Activated CD4-positive, alpha-beta memory T cell treated with anti-CD3 and anti-CD28 coated beads, Interleukin-2, amount 10 ng/mL, durations not matched to agents 7 days and 5 days (primary cell): Measurements from ENCODE around the gene SLIT1. TPM values are rescaled to one million over a fixed set of nuclear protein-coding genes. Genes with fewer than 3 reads are reported as not detected.

ENCODE experiments used
- CTCF ChIA-PET: fragments of 350-600 bp; sonication (Branson Sonifier 250); formaldehyde crosslinking; loops from one replicate; lab custom pipeline; 2021; ENCODE audit warnings: antibody characterized with exemption, inconsistent platforms; lab: Charles Lee
- POLR2A ChIA-PET: fragments of 350-600 bp; sonication (Branson Sonifier 250); formaldehyde crosslinking; loops from one replicate; lab custom pipeline; 2021; ENCODE audit warnings: antibody characterized with exemption; lab: Charles Lee
- DNase-seq: peaks from one replicate; pipeline ENCODE4 v3.0.0-alpha.2; 2020
- H3K27ac Mint-ChIP-seq: one replicate; pipeline ENCODE4 v1.8.0; 2021; ENCODE audit warnings: mild to moderate bottlenecking, mixed read lengths
- H3K27me3 Mint-ChIP-seq: one replicate; pipeline ENCODE4 v1.8.0; 2021; ENCODE audit warnings: mixed read lengths
- H3K36me3 Mint-ChIP-seq: one replicate; pipeline ENCODE4 v1.8.0; 2021; ENCODE audit warnings: low read depth, mixed read lengths
- H3K4me1 Mint-ChIP-seq: one replicate; pipeline ENCODE4 v1.8.0; 2021; ENCODE audit warnings: mixed read lengths
- H3K4me3 Mint-ChIP-seq: one replicate; pipeline ENCODE4 v1.8.0; 2021; ENCODE audit warnings: mild to moderate bottlenecking, mixed read lengths
- H3K9me3 Mint-ChIP-seq: one replicate; pipeline ENCODE4 v1.8.0; 2021; ENCODE audit warnings: mixed read lengths
- total RNA-seq, 2 experiments: library from RNA; stranded (reverse); gene quantifications; one replicate each; pipeline ENCODE4 v1.2.3, GENCODE V29; 2021

SLIT1 gene
- total RNA-seq, 2 experiments from 2014 or later: 0.30 to 0.35 TPM

- H3K27ac Mint-ChIP-seq: no peak overlapping the region
- peaks cover 47% of the 10 kb centered on the region for H3K27me3 Mint-ChIP-seq
- CTCF ChIA-PET: interaction anchor here (0.6 to 9.2 kb wide), 19 partner anchors 11 to 480 kb away, joined by 3 to 111 read pairs (median 4); no protein-coding TSS in a partner anchor
- DNase-seq: peak; percentile 65
- peaks cover 19% of the 10 kb centered on the region for H3K4me1 Mint-ChIP-seq
- POLR2A ChIA-PET: no interaction called here
- H3K36me3 Mint-ChIP-seq: no peaks in the 10 kb centered on the region
- H3K4me3 Mint-ChIP-seq: peak overlapping the region; percentile 68
- no peaks in the 10 kb centered on the region for H3K9me3 Mint-ChIP-seq
Observed at GRCh38 chr10:97196223-97197029, 10.7 kb upstream of the SLIT1 start.

GRCh38 chr10:97195706-97196222 is 10.0 kb upstream of the SLIT1 start:
- Mint-ChIP-seq H3K4me3 (peak overlapping the region; percentile 68), H3K4me1 (peaks cover 16% of the 10 kb centered on the region), H3K27ac (no peak overlapping the region), H3K36me3 (no peaks in the 10 kb centered on the region), H3K27me3 (peaks cover 47% of the 10 kb centered on the region), H3K9me3 (no peaks in the 10 kb centered on the region)
- ChIA-PET POLR2A (no interaction called here), CTCF (interaction anchor here (1.0 to 9.2 kb wide), 12 partner anchors 11 to 158 kb away, joined by 3 to 111 read pairs (median 6); no protein-coding TSS in a partner anchor)
- DNase-seq: no peak

- H3K36me3 Mint-ChIP-seq: no peaks in the 10 kb centered on the region
- POLR2A ChIA-PET: no interaction called here
- no peak overlapping the region for H3K4me3 Mint-ChIP-seq
- no peaks in the 10 kb centered on the region for H3K9me3 Mint-ChIP-seq
- H3K27ac Mint-ChIP-seq: no peak overlapping the region
- CTCF ChIA-PET: interaction anchor here (0.7 to 9.2 kb wide), 4 partner anchors 15 to 620 kb away, joined by 4 to 111 read pairs (median 4); no protein-coding TSS in a partner anchor
- no peak for DNase-seq
- H3K4me1 Mint-ChIP-seq: peaks cover 11% of the 10 kb centered on the region
- H3K27me3 Mint-ChIP-seq: peaks cover 47% of the 10 kb centered on the region
Observed at GRCh38 chr10:97192952-97193435, 7.2 kb upstream of the SLIT1 start.

GRCh38 chr10:97190450-97190849 is 4.7 kb upstream of the SLIT1 start:
- H3K27me3 Mint-ChIP-seq: peaks cover 55% of the 10 kb centered on the region
- POLR2A ChIA-PET: no interaction called here
- H3K36me3 Mint-ChIP-seq: no peaks in the 10 kb centered on the region
- no peaks in the 10 kb centered on the region for H3K9me3 Mint-ChIP-seq
- H3K4me1 Mint-ChIP-seq: peaks cover 2% of the 10 kb centered on the region
- H3K27ac Mint-ChIP-seq: no peak overlapping the region
- no peak overlapping the region for H3K4me3 Mint-ChIP-seq
- CTCF ChIA-PET: interaction anchor here (1.6 kb wide), 1 partner anchor 118 kb away, joined by 6 read pairs; no protein-coding TSS in a partner anchor
- no peak for DNase-seq

- Mint-ChIP-seq H3K27me3 (peaks cover 66% of the 10 kb centered on the region), H3K9me3 (no peaks in the 10 kb centered on the region), H3K4me1 (peaks cover 6% of the 10 kb centered on the region), H3K4me3 (no peak overlapping the region), H3K36me3 (no peaks in the 10 kb centered on the region), H3K27ac (no peak overlapping the region)
- CTCF ChIA-PET: interaction anchor here (0.9 kb wide), 1 partner anchor 9 kb away, joined by 3 read pairs; no protein-coding TSS in a partner anchor
- DNase-seq: no peak
- POLR2A ChIA-PET: no interaction called here
Observed at GRCh38 chr10:97188261-97188711, 2.5 kb upstream of the SLIT1 start.

GRCh38 chr10:97186911-97187310 is 1.2 kb upstream of the SLIT1 start:
- H3K9me3 Mint-ChIP-seq: no peaks in the 10 kb centered on the region
- DNase-seq: no peak
- H3K36me3 Mint-ChIP-seq: no peaks in the 10 kb centered on the region
- H3K27ac Mint-ChIP-seq: no peak overlapping the region
- H3K4me3 Mint-ChIP-seq: no peak overlapping the region
- peaks cover 65% of the 10 kb centered on the region for H3K27me3 Mint-ChIP-seq
- ChIA-PET POLR2A (no interaction called here), CTCF (no interaction called here)
- peaks cover 6% of the 10 kb centered on the region for H3K4me1 Mint-ChIP-seq

GRCh38 chr10:97184971-97185325 is 811 bp downstream of the SLIT1 start:
- Mint-ChIP-seq H3K27me3 (peaks cover 64% of the 10 kb centered on the region), H3K4me1 (peaks cover 6% of the 10 kb centered on the region), H3K27ac (no peak overlapping the region), H3K36me3 (no peaks in the 10 kb centered on the region), H3K9me3 (no peaks in the 10 kb centered on the region), H3K4me3 (no peak overlapping the region)
- CTCF ChIA-PET: interaction anchor here (1.2 kb wide), 1 partner anchor 12 kb away, joined by 4 read pairs; no protein-coding TSS in a partner anchor
- DNase-seq: no peak
- POLR2A ChIA-PET: no interaction called here

GRCh38 chr10:97183314-97183713 is 2.4 kb downstream of the SLIT1 start:
- ChIA-PET POLR2A (no interaction called here), CTCF (interaction anchor here (1.0 to 1.7 kb wide), 3 partner anchors 9 to 146 kb away, joined by 3 to 7 read pairs (median 3); no protein-coding TSS in a partner anchor)
- Mint-ChIP-seq H3K4me3 (no peak overlapping the region), H3K9me3 (no peaks in the 10 kb centered on the region), H3K27me3 (peaks cover 66% of the 10 kb centered on the region), H3K4me1 (peaks cover 6% of the 10 kb centered on the region), H3K27ac (no peak overlapping the region), H3K36me3 (no peaks in the 10 kb centered on the region)
- DNase-seq: no peak

- POLR2A ChIA-PET: no interaction called here
- CTCF ChIA-PET: interaction anchor here (0.6 to 1.7 kb wide), 4 partner anchors 14 to 145 kb away, joined by 3 to 7 read pairs (median 4); no protein-coding TSS in a partner anchor
- no peak for DNase-seq
- Mint-ChIP-seq H3K36me3 (no peaks in the 10 kb centered on the region), H3K9me3 (no peaks in the 10 kb centered on the region), H3K4me3 (no peak overlapping the region), H3K27ac (no peak overlapping the region), H3K4me1 (peaks cover 6% of the 10 kb centered on the region), H3K27me3 (peaks cover 59% of the 10 kb centered on the region)
Observed at GRCh38 chr10:97182288-97182990, 3.3 kb downstream of the SLIT1 start.

GRCh38 chr10:97180986-97181385 is 4.8 kb downstream of the SLIT1 start:
- Mint-ChIP-seq H3K4me3 (no peak overlapping the region), H3K9me3 (no peaks in the 10 kb centered on the region), H3K27me3 (peaks cover 46% of the 10 kb centered on the region), H3K4me1 (peaks cover 4% of the 10 kb centered on the region), H3K27ac (no peak overlapping the region), H3K36me3 (no peaks in the 10 kb centered on the region)
- POLR2A ChIA-PET: no interaction called here
- CTCF ChIA-PET: interaction anchor here (0.6 to 1.2 kb wide), 4 partner anchors 16 to 144 kb away, joined by 3 to 6 read pairs (median 4); no protein-coding TSS in a partner anchor
- DNase-seq: no peak

- no peak for DNase-seq
- CTCF ChIA-PET: interaction anchor here (0.6 to 1.2 kb wide), 4 partner anchors 16 to 144 kb away, joined by 3 to 6 read pairs (median 4); no protein-coding TSS in a partner anchor
- Mint-ChIP-seq H3K4me1 (peaks cover 4% of the 10 kb centered on the region), H3K27me3 (peaks cover 47% of the 10 kb centered on the region), H3K9me3 (no peaks in the 10 kb centered on the region), H3K27ac (no peak overlapping the region), H3K36me3 (no peaks in the 10 kb centered on the region), H3K4me3 (no peak overlapping the region)
- POLR2A ChIA-PET: no interaction called here
Observed at GRCh38 chr10:97180363-97180755, 5.4 kb downstream of the SLIT1 start.

GRCh38 chr10:97179731-97180362 is 5.9 kb downstream of the SLIT1 start:
- no peaks in the 10 kb centered on the region for H3K36me3 Mint-ChIP-seq
- CTCF ChIA-PET: interaction anchor here (0.5 to 1.2 kb wide), 4 partner anchors 17 to 186 kb away, joined by 3 to 6 read pairs (median 4); no protein-coding TSS in a partner anchor
- no peak overlapping the region for H3K4me3 Mint-ChIP-seq
- no peak overlapping the region for H3K27ac Mint-ChIP-seq
- POLR2A ChIA-PET: no interaction called here
- H3K9me3 Mint-ChIP-seq: no peaks in the 10 kb centered on the region
- H3K27me3 Mint-ChIP-seq: peaks cover 44% of the 10 kb centered on the region
- no peak for DNase-seq
- peaks cover 4% of the 10 kb centered on the region for H3K4me1 Mint-ChIP-seq
